ENCODE results near the gene BMP2. TPM values are rescaled to one million over a fixed set of nuclear protein-coding genes. Genes with fewer than 3 reads are reported as not detected.

The BMP2 gene
- total RNA-seq, 1 experiment from 2014 or later = not detected

- H4K20me1 ChIP-seq (ENCODE audit: insufficient read depth) = no peaks in the 10 kb centered on the region
- intact Hi-C loops (cut with micrococcal nuclease; ENCODE audit: unreplicated experiment) = no loop called here
- CTCF ChIA-PET = no interaction called here
Observed at GRCh38 chr20:6814945-6815344, 47.5 kb downstream of the BMP2 start.

GRCh38 chr20:6818033-6818808 is 50.7 kb downstream of the BMP2 start:
- Histone ChIP-seq H3K4me3 (no peak overlapping the region), H3K27me3 (ENCODE audit: insufficient read depth, low read depth) (peaks cover 36% of the 10 kb centered on the region), H3K79me2 (ENCODE audit: low read depth) (no peaks in the 10 kb centered on the region), H3K4me1 (replicated peaks; ENCODE audit: insufficient read depth) (no peaks in the 10 kb centered on the region), H3K9me2 (ENCODE audit: insufficient read depth) (no peaks in the 10 kb centered on the region), H3K9me3 (ENCODE audit: insufficient read depth, low read depth) (no peaks in the 10 kb centered on the region; the same call in 1 of the 2 replicates), H2AFZ (no peak overlapping the region), H3K4me2 (no peak overlapping the region), H4K20me1 (ENCODE audit: insufficient read depth) (no peaks in the 10 kb centered on the region), H3K36me3 (ENCODE audit: low read depth) (no peaks in the 10 kb centered on the region), H3F3A (ENCODE audit: insufficient read depth, low read depth) (no peaks in the 10 kb centered on the region), H3K27ac (no peak overlapping the region)
- no peak for TF ChIP-seq EZH2 (IDR thresholded peaks at IDR 0.05; ENCODE audit: low read depth)
- no peak for TF ChIP-seq CTCF (conservative IDR thresholded peaks at IDR 0.05)
- CTCF ChIA-PET = no interaction called here
- no peak for DNase-seq
- no TSS peak for BruUV-seq (replicated peaks)
- intact Hi-C loops (cut with micrococcal nuclease; ENCODE audit: unreplicated experiment) = no loop called here
- POLR2A ChIA-PET (ENCODE audit: unreplicated experiment) = no interaction called here

More at GRCh38 chr20:6814945-6815344, 47.5 kb downstream of the BMP2 start:
- Histone ChIP-seq H3K9me3 (ENCODE audit: insufficient read depth, low read depth) (no peaks in the 10 kb centered on the region; the same call in 1 of the 2 replicates), H3K27me3 (ENCODE audit: insufficient read depth, low read depth) (peaks cover 37% of the 10 kb centered on the region), H3K36me3 (ENCODE audit: low read depth) (no peaks in the 10 kb centered on the region), H3K4me3 (no peak overlapping the region), H3K4me1 (replicated peaks; ENCODE audit: insufficient read depth) (no peaks in the 10 kb centered on the region), H3F3A (ENCODE audit: insufficient read depth, low read depth) (no peaks in the 10 kb centered on the region), H3K9me2 (ENCODE audit: insufficient read depth) (no peaks in the 10 kb centered on the region), H2AFZ (no peak overlapping the region), H3K79me2 (ENCODE audit: low read depth) (no peaks in the 10 kb centered on the region), H3K27ac (no peak overlapping the region), H3K4me2 (no peak overlapping the region)
- BruUV-seq (replicated peaks) = no TSS peak
- POLR2A ChIA-PET (ENCODE audit: unreplicated experiment) = no interaction called here
- no peak for DNase-seq
- no peak for TF ChIP-seq CTCF (conservative IDR thresholded peaks at IDR 0.05)
- no peak for TF ChIP-seq EZH2 (IDR thresholded peaks at IDR 0.05; ENCODE audit: low read depth)

GRCh38 chr20:6819599-6819998 is 52.1 kb downstream of the BMP2 start:
- ChIA-PET POLR2A (ENCODE audit: unreplicated experiment) (no interaction called here), CTCF (no interaction called here)
- Histone ChIP-seq H4K20me1 (ENCODE audit: insufficient read depth) (no peaks in the 10 kb centered on the region), H3K9me2 (ENCODE audit: insufficient read depth) (no peaks in the 10 kb centered on the region), H3K4me3 (no peak overlapping the region), H3K4me1 (replicated peaks; ENCODE audit: insufficient read depth) (no peaks in the 10 kb centered on the region), H3F3A (ENCODE audit: insufficient read depth, low read depth) (no peaks in the 10 kb centered on the region), H3K36me3 (ENCODE audit: low read depth) (no peaks in the 10 kb centered on the region), H3K27me3 (ENCODE audit: insufficient read depth, low read depth) (peaks cover 28% of the 10 kb centered on the region), H3K79me2 (ENCODE audit: low read depth) (no peaks in the 10 kb centered on the region), H3K9me3 (ENCODE audit: insufficient read depth, low read depth) (no peaks in the 10 kb centered on the region; the same call in 1 of the 2 replicates), H2AFZ (no peak overlapping the region), H3K27ac (no peak overlapping the region), H3K4me2 (no peak overlapping the region)
- TF ChIP-seq EZH2 (IDR thresholded peaks at IDR 0.05; ENCODE audit: low read depth) (no peak), CTCF (conservative IDR thresholded peaks at IDR 0.05) (peak; percentile 43; the same call in 1 of the 2 replicates)
- DNase-seq = no peak
- BruUV-seq (replicated peaks) = no TSS peak
- intact Hi-C loops (cut with micrococcal nuclease; ENCODE audit: unreplicated experiment) = no loop called here

Data from PC-9 (cell line).